Gastroesophageal sphincter (tissue), 4 donors: ENCODE measurements around the gene NSUN6. TPM values are rescaled to one million over a fixed set of nuclear protein-coding genes. Genes with fewer than 3 reads are reported as not detected.

Experiments
- ATAC-seq: fragments of 150-250 bp; one replicate; pipeline ENCODE4 v1.9.1; 2016; ENCODE audit warnings: mild to moderate bottlenecking, moderate library complexity
- H3K27ac ChIP-seq, 4 donors: fragments of 200-600 bp; sonication (generic) in 3 of 4; 1 replicate in 3 of 4; 2 replicates in 1 of 4; pipeline ENCODE4 v1.5.1; 2016 to 2019
- H3K27me3 ChIP-seq: fragments of 200-600 bp; sonication (generic); one replicate; pipeline ENCODE4 v1.5.1; 2019
- H3K36me3 ChIP-seq, 2 donors: fragments of 200-600 bp; sonication (generic); one replicate each; pipeline ENCODE4 v1.5.1; 2019; ENCODE audit warnings: control low read depth in 1 of 2
- H3K4me1 ChIP-seq, 3 donors: fragments of 200-600 bp; sonication (generic); 1 replicate in 2 of 3; 2 replicates in 1 of 3; pipeline ENCODE4 v1.5.1; 2016 to 2019; ENCODE audit warnings: control low read depth in 2 of 3
- H3K4me3 ChIP-seq, 2 donors: fragments of 200-600 bp; sonication (generic); one replicate each; pipeline ENCODE4 v1.5.1; 2019; ENCODE audit warnings: mild to moderate bottlenecking in 1 of 2, moderate library complexity in 1 of 2
- H3K9me3 ChIP-seq, 3 donors: fragments of 200-600 bp; sonication (generic); one replicate each; pipeline ENCODE4 v1.5.1; 2017 to 2019; ENCODE audit warnings: control low read depth in 2 of 3
- EP300 ChIP-seq: sonication (generic); formaldehyde crosslinking; IDR thresholded peaks from one replicate; pipeline ENCODE4 v1.6.1; 2017; ENCODE audit warnings: antibody characterized with exemption, mild to moderate bottlenecking
- POLR2A ChIP-seq, 2 donors: fragments of 450-650 bp; IDR thresholded peaks; one replicate each; pipeline ENCODE4 v1.6.1; 2017; ENCODE audit warnings: antibody characterized with exemption in 2 of 2, mild to moderate bottlenecking in 2 of 2, moderate library complexity in 1 of 2
- POLR2AphosphoS5 ChIP-seq: sonication (generic); formaldehyde crosslinking; IDR thresholded peaks from one replicate; pipeline ENCODE4 v1.6.1; 2017; ENCODE audit warnings: antibody characterized with exemption
- WGBS, 2 donors: methylation state at CpG; one replicate each; pipeline ENCODE4 v1.1.5; 2018; ENCODE audit warnings: low coverage in 1 of 2; 5-methylcytosine and 5-hydroxymethylcytosine counted together
- total RNA-seq, 4 donors: library from RNA; depleted of rRNA; stranded (reverse); fragments of >200 nt; gene quantifications; one replicate each; pipeline ENCODE4 v1.1.0, GENCODE V29; 2016
- TF ChIP-seq, protein P1 (sequence below), 4 experiments: fragments of 200-600 bp in 2 of 4; fragments of 450-650 bp in 2 of 4; sonication (generic) in 1 of 4; IDR thresholded peaks; one replicate each; pipeline ENCODE4 v1.5.1; 2017 to 2019; ENCODE audit warnings: antibody characterized with exemption in 4 of 4, mild to moderate bottlenecking in 2 of 4, moderate library complexity in 2 of 4

Gene NSUN6
- total RNA-seq, 4 donors from 2014 or later, result 5.9 to 16.7 (median 7.1) TPM

DNA sequence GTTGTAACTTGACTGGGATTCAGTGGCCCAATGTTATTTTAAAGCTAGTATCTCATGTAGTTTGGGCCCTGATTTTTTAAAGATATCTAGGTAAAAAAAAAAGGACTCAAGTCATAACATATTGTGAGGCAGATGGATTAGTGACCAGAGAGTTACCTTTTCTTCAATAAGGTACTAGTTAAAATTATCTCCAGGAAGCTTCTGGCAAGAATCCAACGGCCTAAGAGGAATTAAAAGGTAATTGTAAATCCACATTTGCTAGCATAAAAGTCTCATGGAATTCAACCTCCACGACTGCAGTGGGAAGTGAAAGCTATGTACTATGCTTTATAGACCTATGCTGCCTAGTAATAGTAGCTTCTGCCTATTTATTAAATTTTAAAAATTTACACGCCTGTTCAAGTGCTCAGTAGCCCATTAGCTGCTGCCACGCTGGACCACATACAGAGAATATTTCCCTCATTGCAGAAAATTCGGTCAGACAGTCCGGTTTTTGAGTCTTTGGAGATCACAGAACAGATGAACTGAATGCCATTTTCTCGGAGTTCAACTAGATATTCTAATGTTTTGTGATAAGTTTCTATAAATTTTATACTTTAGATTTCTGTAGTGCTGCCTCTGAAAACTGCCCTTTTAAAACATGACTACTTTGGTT lies 118.4 kb downstream of the NSUN6 start:
- ATAC-seq, result no peak
- Histone ChIP-seq H3K27me3 (no peaks in the 10 kb centered on the region), H3K4me3 (no peak overlapping the region), H3K36me3 (peaks cover 1 to 47% of the 10 kb centered on the region in 2 donors), H3K4me1 (peaks cover 0 to 59% (median 8%) of the 10 kb centered on the region in 3 donors), H3K9me3 (no peaks in the 10 kb centered on the region), H3K27ac (peak overlapping the region; percentile 29 to 57 (median 46))
- WGBS, 2 donors, result 53 to 56% methylated on average over 7 of the region's 7 CpGs
- no peak for TF ChIP-seq POLR2AphosphoS5
- no peak for TF ChIP-seq POLR2A (IDR thresholded peaks at IDR 0.05)
- no peak for TF ChIP-seq EP300

- TF ChIP-seq POLR2A (IDR thresholded peaks at IDR 0.05), result no peak
- no peak for TF ChIP-seq POLR2AphosphoS5
- TF ChIP-seq, protein P1, sequence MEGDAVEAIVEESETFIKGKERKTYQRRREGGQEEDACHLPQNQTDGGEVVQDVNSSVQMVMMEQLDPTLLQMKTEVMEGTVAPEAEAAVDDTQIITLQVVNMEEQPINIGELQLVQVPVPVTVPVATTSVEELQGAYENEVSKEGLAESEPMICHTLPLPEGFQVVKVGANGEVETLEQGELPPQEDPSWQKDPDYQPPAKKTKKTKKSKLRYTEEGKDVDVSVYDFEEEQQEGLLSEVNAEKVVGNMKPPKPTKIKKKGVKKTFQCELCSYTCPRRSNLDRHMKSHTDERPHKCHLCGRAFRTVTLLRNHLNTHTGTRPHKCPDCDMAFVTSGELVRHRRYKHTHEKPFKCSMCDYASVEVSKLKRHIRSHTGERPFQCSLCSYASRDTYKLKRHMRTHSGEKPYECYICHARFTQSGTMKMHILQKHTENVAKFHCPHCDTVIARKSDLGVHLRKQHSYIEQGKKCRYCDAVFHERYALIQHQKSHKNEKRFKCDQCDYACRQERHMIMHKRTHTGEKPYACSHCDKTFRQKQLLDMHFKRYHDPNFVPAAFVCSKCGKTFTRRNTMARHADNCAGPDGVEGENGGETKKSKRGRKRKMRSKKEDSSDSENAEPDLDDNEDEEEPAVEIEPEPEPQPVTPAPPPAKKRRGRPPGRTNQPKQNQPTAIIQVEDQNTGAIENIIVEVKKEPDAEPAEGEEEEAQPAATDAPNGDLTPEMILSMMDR (IDR thresholded peaks at IDR 0.05), result no peak
- no peak for TF ChIP-seq EP300
- no peak for ATAC-seq
- Histone ChIP-seq H3K27me3 (no peaks in the 10 kb centered on the region), H3K9me3 (no peaks in the 10 kb centered on the region), H3K4me1 (peaks cover 1 to 83% (median 9%) of the 10 kb centered on the region in 3 donors), H3K36me3 (peaks cover 0 to 10% of the 10 kb centered on the region in 2 donors), H3K4me3 (no peak overlapping the region), H3K27ac (peak overlapping the region; percentile 53 to 73 (median 72))
- 25 to 33% methylated on average over 3 of the region's 3 CpGs for WGBS, 2 donors
Observed at GRCh38 chr10:18528292-18528691, 123.1 kb downstream of the NSUN6 start.

DNA sequence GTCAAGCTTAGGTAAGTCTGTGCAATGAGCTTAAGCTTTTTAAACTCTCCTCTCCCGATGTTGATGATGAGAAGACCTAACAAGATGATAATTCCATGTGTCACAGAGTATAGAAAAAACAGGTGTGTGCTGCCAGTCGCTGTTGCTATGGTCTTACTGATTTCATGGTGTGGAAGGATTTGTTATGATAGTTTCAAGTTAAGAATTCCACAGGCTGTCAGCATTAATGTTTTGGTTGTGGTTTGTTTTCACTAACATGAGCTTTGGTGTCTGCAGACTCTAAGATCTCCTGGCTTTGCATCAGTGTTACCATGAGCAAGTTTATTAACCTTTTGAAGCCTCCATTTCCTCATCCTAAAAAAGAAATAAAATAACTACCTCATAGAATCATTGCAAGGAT lies 123.7 kb downstream of the NSUN6 start:
- Histone ChIP-seq H3K4me3 (no peak overlapping the region), H3K4me1 (peaks cover 5 to 83% (median 6%) of the 10 kb centered on the region in 3 donors), H3K9me3 (no peaks in the 10 kb centered on the region), H3K27ac (peak overlapping the region; percentile 70 to 73 (median 72)), H3K36me3 (peaks cover 0 to 10% of the 10 kb centered on the region in 2 donors), H3K27me3 (no peaks in the 10 kb centered on the region)
- WGBS, 2 donors, result 16 to 20% methylated on average over 1 to 2 of the region's 2 CpGs
- ATAC-seq, result peak; percentile 49
- TF ChIP-seq, protein P1 (IDR thresholded peaks at IDR 0.05), result no peak
- TF ChIP-seq EP300 (no peak), POLR2AphosphoS5 (peak; percentile 34)

DNA sequence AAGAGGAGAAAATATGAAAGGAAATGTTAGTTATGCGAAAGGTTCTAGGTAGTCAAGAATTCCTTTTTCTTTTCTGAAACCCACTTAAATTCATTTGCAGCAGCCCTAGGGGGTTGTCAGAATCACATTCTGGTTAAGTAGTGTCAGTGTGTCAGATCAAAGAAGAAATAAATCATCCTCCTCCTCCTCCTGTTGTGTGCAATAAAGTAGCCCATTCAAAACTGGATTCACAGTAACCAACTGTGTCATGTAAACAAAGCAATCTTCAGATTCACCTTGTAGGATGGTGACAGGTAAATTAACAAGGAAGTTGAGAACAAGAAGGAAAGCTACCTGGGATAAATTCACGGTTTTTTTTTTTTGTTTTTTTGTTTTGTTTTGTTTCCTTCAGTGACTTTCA lies 127.5 kb downstream of the NSUN6 start:
- peaks cover 5 to 68% (median 6%) of the 10 kb centered on the region in 3 donors for H3K4me1 ChIP-seq
- H3K4me3 ChIP-seq, result no peak overlapping the region
- H3K27ac ChIP-seq, result peak overlapping the region; percentile 67 to 77 (median 73)

DNA sequence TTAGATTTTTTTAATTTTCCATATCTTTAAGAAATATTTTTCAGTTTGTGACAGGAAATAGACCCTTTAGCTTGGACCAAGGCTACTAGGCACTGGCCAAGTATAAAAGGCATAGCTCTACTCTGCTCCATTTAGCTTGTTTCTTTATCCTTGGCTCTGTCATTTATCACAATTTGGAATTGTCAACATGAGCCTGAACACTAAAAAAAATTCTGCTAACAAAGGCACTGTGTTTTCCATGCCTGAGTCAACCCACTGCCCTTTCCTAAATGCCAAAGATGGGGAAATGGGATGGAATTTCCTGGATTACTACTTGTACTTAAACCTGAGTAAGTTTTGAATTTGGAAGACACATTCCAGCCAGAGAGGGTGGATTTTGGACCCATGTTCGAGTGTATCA lies 128.4 kb downstream of the NSUN6 start:
- Histone ChIP-seq H3K27me3 (no peaks in the 10 kb centered on the region), H3K9me3 (no peaks in the 10 kb centered on the region), H3K4me1 (peaks cover 5 to 60% (median 6%) of the 10 kb centered on the region in 3 donors), H3K27ac (peak overlapping the region; percentile 67 to 77 (median 73)), H3K36me3 (peaks cover 0 to 38% of the 10 kb centered on the region in 2 donors), H3K4me3 (no peak overlapping the region)
- TF ChIP-seq EP300 (no peak), POLR2AphosphoS5 (peak; percentile 92)
- WGBS, 2 donors, result 30 to 44% methylated on average over 1 of the region's 1 CpG
- no peak for ATAC-seq

More for the DNA sequence above, 127.5 kb downstream of the NSUN6 start:
- no peaks in the 10 kb centered on the region for H3K27me3 ChIP-seq
- H3K36me3 ChIP-seq, result peaks cover 0 to 30% of the 10 kb centered on the region in 2 donors
- no peak for TF ChIP-seq EP300
- TF ChIP-seq POLR2A (IDR thresholded peaks at IDR 0.05), result no peak
- no peak for TF ChIP-seq POLR2AphosphoS5
- TF ChIP-seq, protein P1 (IDR thresholded peaks at IDR 0.05), result no peak
- WGBS, 2 donors, result 65 to 83% methylated on average over 2 of the region's 2 CpGs
- ATAC-seq, result no peak
- no peaks in the 10 kb centered on the region for H3K9me3 ChIP-seq

GRCh38 chr10:18516851-18517250 lies 134.5 kb downstream of the NSUN6 start:
- no peak for ATAC-seq
- Histone ChIP-seq H3K27ac (no peak overlapping the region), H3K27me3 (no peaks in the 10 kb centered on the region), H3K36me3 (peaks cover 2 to 76% of the 10 kb centered on the region in 2 donors), H3K4me1 (peaks cover 0 to 9% (median 0%) of the 10 kb centered on the region in 3 donors), H3K4me3 (no peak overlapping the region), H3K9me3 (no peaks in the 10 kb centered on the region)
- TF ChIP-seq, protein P1 (IDR thresholded peaks at IDR 0.05), result no peak
- no peak for TF ChIP-seq POLR2A (IDR thresholded peaks at IDR 0.05)
- 87 to 93% methylated on average over 3 of the region's 3 CpGs for WGBS, 2 donors
